ENCODE measurements around the gene CSF2. TPM values are rescaled to one million over a fixed set of nuclear protein-coding genes. Genes with fewer than 3 reads are reported as not detected.

Gene CSF2
- total RNA-seq, 1 donor from 2014 or later, result not detected

- Mint-ChIP-seq H3K4me3 (ENCODE audit: unreplicated experiment) (no peak overlapping the region), H3K4me1 (ENCODE audit: low read depth) (peaks cover 49% of the 10 kb centered on the region)
- DNase-seq (ENCODE audit: low spot score), result no peak
Measured at GRCh38 chr5:132090107-132090506, 16.5 kb downstream of the CSF2 start.

GRCh38 chr5:132093271-132093670 is 19.7 kb downstream of the CSF2 start:
- Mint-ChIP-seq H3K27ac (ENCODE audit: unreplicated experiment) (no peak overlapping the region), H3K4me1 (ENCODE audit: low read depth) (peaks cover 35% of the 10 kb centered on the region), H3K9me3 (ENCODE audit: low read depth) (no peaks in the 10 kb centered on the region), H3K36me3 (ENCODE audit: low read depth) (no peaks in the 10 kb centered on the region), H3K27me3 (ENCODE audit: low read depth) (no peaks in the 10 kb centered on the region), H3K4me3 (ENCODE audit: unreplicated experiment) (no peak overlapping the region)
- DNase-seq (ENCODE audit: low spot score), result no peak
- TF ChIP-seq CTCF (IDR thresholded peaks at IDR 0.05), result no peak

More at GRCh38 chr5:132090107-132090506, 16.5 kb downstream of the CSF2 start:
- Mint-ChIP-seq H3K27me3 (ENCODE audit: low read depth) (no peaks in the 10 kb centered on the region), H3K27ac (ENCODE audit: unreplicated experiment) (peak overlapping the region; percentile 59), H3K36me3 (ENCODE audit: low read depth) (no peaks in the 10 kb centered on the region), H3K9me3 (ENCODE audit: low read depth) (no peaks in the 10 kb centered on the region)
- TF ChIP-seq CTCF (IDR thresholded peaks at IDR 0.05), result no peak

GRCh38 chr5:132094393-132095076 is 20.9 kb downstream of the CSF2 start:
- peaks cover 35% of the 10 kb centered on the region for H3K4me1 Mint-ChIP-seq (ENCODE audit: low read depth)
- DNase-seq (ENCODE audit: low spot score), result no peak
- H3K4me3 Mint-ChIP-seq (ENCODE audit: unreplicated experiment), result no peak overlapping the region
- no peaks in the 10 kb centered on the region for H3K9me3 Mint-ChIP-seq (ENCODE audit: low read depth)
- TF ChIP-seq CTCF (IDR thresholded peaks at IDR 0.05), result no peak
- peak overlapping the region; percentile 74 for H3K27ac Mint-ChIP-seq (ENCODE audit: unreplicated experiment)
- H3K36me3 Mint-ChIP-seq (ENCODE audit: low read depth), result no peaks in the 10 kb centered on the region
- H3K27me3 Mint-ChIP-seq (ENCODE audit: low read depth), result no peaks in the 10 kb centered on the region

- Mint-ChIP-seq H3K36me3 (ENCODE audit: low read depth) (no peaks in the 10 kb centered on the region), H3K9me3 (ENCODE audit: low read depth) (no peaks in the 10 kb centered on the region), H3K27me3 (ENCODE audit: low read depth) (no peaks in the 10 kb centered on the region), H3K4me1 (ENCODE audit: low read depth) (peaks cover 30% of the 10 kb centered on the region), H3K4me3 (ENCODE audit: unreplicated experiment) (no peak overlapping the region), H3K27ac (ENCODE audit: unreplicated experiment) (peak overlapping the region; percentile 74)
- no peak for TF ChIP-seq CTCF (IDR thresholded peaks at IDR 0.05)
- no peak for DNase-seq (ENCODE audit: low spot score)
Measured at GRCh38 chr5:132095077-132095410, 21.5 kb downstream of the CSF2 start.

- no peak for DNase-seq (ENCODE audit: low spot score)
- Mint-ChIP-seq H3K9me3 (ENCODE audit: low read depth) (no peaks in the 10 kb centered on the region), H3K4me1 (ENCODE audit: low read depth) (peaks cover 25% of the 10 kb centered on the region), H3K4me3 (ENCODE audit: unreplicated experiment) (no peak overlapping the region), H3K27ac (ENCODE audit: unreplicated experiment) (peak overlapping the region; percentile 74), H3K27me3 (ENCODE audit: low read depth) (no peaks in the 10 kb centered on the region), H3K36me3 (ENCODE audit: low read depth) (no peaks in the 10 kb centered on the region)
- TF ChIP-seq CTCF (IDR thresholded peaks at IDR 0.05), result no peak
Measured at GRCh38 chr5:132095424-132095972, 21.9 kb downstream of the CSF2 start.

Measured in chondrocyte (in vitro differentiated cells).